Neural cell (in vitro differentiated cells): ENCODE data around the gene TELO2.

Experiments
- CTCF ChIP-seq: fragments of 450-650 bp; IDR thresholded peaks from 2 replicates; pipeline ENCODE4 v1.5.1; 2014; ENCODE audit warnings: antibody characterized with exemption, mild to moderate bottlenecking, moderate library complexity; ENCODE audit not compliant: poor library complexity, severe bottlenecking
- EZH2 ChIP-seq: fragments of 200-600, 300-800 bp; shearing (Covaris generic), sonication (generic); IDR thresholded peaks from 2 replicates; pipeline ENCODE4 v1.6.1; 2014; ENCODE audit warnings: antibody characterized with exemption, low read length, borderline replicate concordance, mild to moderate bottlenecking; ENCODE audit not compliant: insufficient read depth, poor library complexity, severe bottlenecking
- POLR2AphosphoS5 ChIP-seq: IDR thresholded peaks from 2 replicates; pipeline ENCODE4 v1.6.1; 2012

GRCh38 chr16:1550696-1551095, 57.5 kb downstream of the TELO2 start:
- TF ChIP-seq EZH2: no peak
- no peak for TF ChIP-seq CTCF
- no peak for TF ChIP-seq POLR2AphosphoS5
